Effector memory CD8-positive, alpha-beta T cell (primary cell): Measurements from ENCODE around the gene LIMS1.
"Not testable (repeated sequence)": the region's sequence is repeated elsewhere in the genome, so short reads cannot be mapped to it uniquely, and the experiment has no call there.

Source experiments
- ATAC-seq: fragments of 150-1000 bp; cut with Tn5 transposase; replicated peaks from 2 replicates; pipeline ENCODE4 v1.10.0; 2021; ENCODE audit warnings: mild to moderate bottlenecking, moderate library complexity
- DNase-seq, 3 experiments: peaks; one replicate each; pipeline ENCODE4 v3.0.0; 2021
- H3K27ac Mint-ChIP-seq, 2 donors: one replicate each; pipeline ENCODE4 v1.8.0; 2022; ENCODE audit warnings: mild to moderate bottlenecking in 2 of 2, mixed read lengths in 2 of 2, moderate library complexity in 2 of 2
- H3K27me3 Mint-ChIP-seq, 2 donors: one replicate each; pipeline ENCODE4 v1.8.0; 2022; ENCODE audit warnings: mixed read lengths in 2 of 2
- H3K36me3 Mint-ChIP-seq: one replicate; pipeline ENCODE4 v1.8.0; 2022; ENCODE audit warnings: mild to moderate bottlenecking, moderate library complexity, mixed read lengths; ENCODE audit not compliant: insufficient read depth
- H3K4me1 Mint-ChIP-seq, 2 donors: one replicate each; pipeline ENCODE4 v1.8.0; 2022; ENCODE audit warnings: low read depth in 2 of 2, mixed read lengths in 2 of 2
- H3K4me3 Mint-ChIP-seq, 2 donors: one replicate each; pipeline ENCODE4 v1.8.0; 2022; ENCODE audit warnings: mild to moderate bottlenecking in 2 of 2, mixed read lengths in 2 of 2, moderate library complexity in 2 of 2
- H3K9me3 Mint-ChIP-seq, 2 donors: one replicate each; pipeline ENCODE4 v1.8.0; 2022; ENCODE audit warnings: mixed read lengths in 2 of 2
- total RNA-seq, 9 experiments: gene quantifications; one replicate each; lab custom pipeline; 2026; lab: John Stamatoyannopoulos, UW

The LIMS1 gene
- 23.5 to 64.0 (median 41.7) reads per million in 9 experiments for total RNA-seq

DNA sequence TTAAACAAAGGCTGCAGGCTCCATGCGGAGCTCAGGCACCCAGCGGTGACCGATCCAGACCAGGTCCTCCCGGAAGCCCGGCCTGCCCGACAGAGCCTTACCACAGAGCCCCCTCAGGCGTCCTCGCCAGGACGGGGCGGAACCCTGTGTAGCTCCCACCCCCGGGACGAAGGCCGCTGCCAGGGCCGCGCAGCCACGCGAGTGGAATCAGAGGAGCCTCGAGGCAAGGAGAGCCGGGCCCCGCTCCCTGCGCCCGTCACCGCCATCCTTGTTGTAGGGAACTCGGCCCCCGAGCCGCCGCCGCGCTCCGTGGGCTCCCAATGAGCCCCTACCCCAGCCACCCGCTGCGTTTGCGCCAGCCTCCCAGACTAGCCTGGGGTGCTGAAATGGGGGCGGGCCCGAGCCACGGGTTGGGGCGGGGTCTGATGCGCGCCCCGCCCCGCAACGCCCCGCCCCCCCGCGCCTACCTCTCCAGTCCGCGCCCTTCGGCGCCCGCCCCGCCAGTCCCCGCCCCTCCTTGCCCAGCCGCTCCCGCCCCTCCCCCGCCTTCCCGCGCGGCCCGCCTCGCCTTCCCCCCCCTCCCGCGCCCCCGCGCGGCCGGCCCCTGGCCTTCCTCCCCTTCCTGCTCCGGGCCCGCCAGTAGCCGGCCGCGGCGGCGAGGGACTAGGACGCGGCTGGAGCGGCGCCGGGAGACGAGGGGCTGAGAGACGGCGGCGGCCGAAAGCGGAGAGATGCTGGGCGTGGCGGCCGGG, at the start of gene LIMS1:
Gene LIMS1, plus strand, starts transcription at position 639 of the 752 bp plus-strand sequence. Its CDS starts 93 bp downstream, at position 732.
- Mint-ChIP-seq H3K36me3 (peaks cover 4% of the 10 kb centered on the region), H3K9me3 (no peaks in the 10 kb centered on the region), H3K4me3 (peak within 1 kb of the TSS; percentile 86 to 88), H3K4me1 (peaks cover 21 to 35% of the 10 kb centered on the region in 2 donors), H3K27me3 (no peaks in the 10 kb centered on the region), H3K27ac (peak within 1 kb of the TSS; percentile 57 to 81)
- peak; percentile 69 to 77 (median 70) for DNase-seq
- ATAC-seq = peak; percentile 90

DNA sequence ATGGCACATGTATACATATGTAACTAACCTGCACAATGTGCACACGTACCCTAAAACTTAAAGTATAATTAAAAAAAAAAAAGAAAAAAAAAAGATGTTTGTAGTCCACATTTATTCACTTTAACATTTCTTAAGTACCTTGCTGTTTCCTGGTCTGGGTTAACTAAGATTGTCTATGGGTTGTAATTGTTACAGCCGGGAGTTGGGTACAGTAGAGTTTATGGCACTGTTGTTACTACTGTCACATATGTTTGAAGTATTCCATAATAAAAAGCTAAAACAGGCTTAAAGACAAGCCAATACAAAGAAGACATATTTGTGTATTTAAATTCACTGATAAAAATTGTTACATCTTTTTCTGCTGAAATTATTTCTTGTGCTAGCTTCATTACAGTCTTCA, 49.0 kb upstream of the LIMS1 start:
- DNase-seq = no peak
- no peak overlapping the region for H3K4me3 Mint-ChIP-seq
- peaks cover 0 to 6% of the 10 kb centered on the region in 2 donors for H3K4me1 Mint-ChIP-seq
- H3K27ac Mint-ChIP-seq = peak overlapping the region in 1 of 2 donors; percentile 35
- no peaks in the 10 kb centered on the region for H3K27me3 Mint-ChIP-seq
- no peak for ATAC-seq
- H3K9me3 Mint-ChIP-seq = no peaks in the 10 kb centered on the region
- H3K36me3 Mint-ChIP-seq = peaks cover 85% of the 10 kb centered on the region

DNA sequence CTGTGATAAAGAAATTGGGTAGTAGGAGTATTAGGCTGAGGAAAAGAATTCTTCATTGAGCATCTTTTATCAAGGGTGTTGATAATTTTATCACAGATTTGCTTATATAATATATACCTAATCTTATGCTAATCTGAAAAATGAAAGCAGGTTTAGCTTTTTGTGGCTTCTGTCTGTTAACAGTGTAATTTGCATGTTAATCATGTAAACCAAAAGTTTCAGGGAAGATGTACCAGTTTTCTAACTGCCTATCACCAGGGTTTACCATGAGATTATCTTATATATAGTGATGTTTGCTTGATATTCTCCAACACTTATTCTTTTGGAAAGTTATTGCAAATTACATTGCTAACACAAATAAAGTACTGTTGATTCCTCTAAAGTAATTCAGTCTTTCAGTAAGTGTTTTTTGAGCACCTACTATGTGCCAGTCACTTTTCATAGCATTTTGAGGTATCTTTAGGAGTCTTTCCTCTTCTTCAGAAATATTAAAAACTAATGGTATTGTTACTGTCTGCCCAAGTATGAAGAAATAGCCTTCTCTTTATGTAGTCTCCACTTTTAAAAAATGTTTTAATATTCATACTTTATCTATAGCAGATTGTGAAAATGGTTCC, 43.7 kb upstream of the LIMS1 start:
- Mint-ChIP-seq H3K27ac (no peak overlapping the region), H3K4me1 (peaks cover 0 to 3% of the 10 kb centered on the region in 2 donors), H3K4me3 (no peak overlapping the region), H3K36me3 (peaks cover 84% of the 10 kb centered on the region), H3K27me3 (no peaks in the 10 kb centered on the region), H3K9me3 (no peaks in the 10 kb centered on the region)
- no peak for DNase-seq
- no peak for ATAC-seq

- H3K4me1 Mint-ChIP-seq = peaks cover 0 to 3% of the 10 kb centered on the region in 2 donors
- H3K36me3 Mint-ChIP-seq = peaks cover 79% of the 10 kb centered on the region
- no peak overlapping the region for H3K27ac Mint-ChIP-seq
- H3K9me3 Mint-ChIP-seq = no peaks in the 10 kb centered on the region
- DNase-seq (no peak), ATAC-seq (no peak)
- no peaks in the 10 kb centered on the region for H3K27me3 Mint-ChIP-seq
- no peak overlapping the region for H3K4me3 Mint-ChIP-seq
These were observed 42.4 kb upstream of the LIMS1 start for GRCh38 chr2:108491848-108492247.

GRCh38 chr2:108492364-108492763, 41.9 kb upstream of the LIMS1 start:
- peaks cover 0 to 3% of the 10 kb centered on the region in 2 donors for H3K4me1 Mint-ChIP-seq
- no peaks in the 10 kb centered on the region for H3K9me3 Mint-ChIP-seq
- H3K36me3 Mint-ChIP-seq = peaks cover 79% of the 10 kb centered on the region
- ATAC-seq (no peak), DNase-seq (no peak)
- no peaks in the 10 kb centered on the region for H3K27me3 Mint-ChIP-seq
- no peak overlapping the region for H3K27ac Mint-ChIP-seq
- H3K4me3 Mint-ChIP-seq = no peak overlapping the region

- H3K9me3 Mint-ChIP-seq, H3K4me3 Mint-ChIP-seq, H3K27ac Mint-ChIP-seq, H3K27me3 Mint-ChIP-seq, DNase-seq, ATAC-seq, H3K4me1 Mint-ChIP-seq: not testable (repeated sequence)
- peaks cover 71% of the 10 kb centered on the region for H3K36me3 Mint-ChIP-seq
These were observed 38.1 kb upstream of the LIMS1 start for GRCh38 chr2:108496167-108496566.

- H3K27me3 Mint-ChIP-seq, H3K4me1 Mint-ChIP-seq, H3K27ac Mint-ChIP-seq, H3K9me3 Mint-ChIP-seq, H3K4me3 Mint-ChIP-seq, ATAC-seq, DNase-seq: not testable (repeated sequence)
- H3K36me3 Mint-ChIP-seq = peaks cover 44% of the 10 kb centered on the region
These were observed 26.6 kb upstream of the LIMS1 start for GRCh38 chr2:108507620-108508019.

DNA sequence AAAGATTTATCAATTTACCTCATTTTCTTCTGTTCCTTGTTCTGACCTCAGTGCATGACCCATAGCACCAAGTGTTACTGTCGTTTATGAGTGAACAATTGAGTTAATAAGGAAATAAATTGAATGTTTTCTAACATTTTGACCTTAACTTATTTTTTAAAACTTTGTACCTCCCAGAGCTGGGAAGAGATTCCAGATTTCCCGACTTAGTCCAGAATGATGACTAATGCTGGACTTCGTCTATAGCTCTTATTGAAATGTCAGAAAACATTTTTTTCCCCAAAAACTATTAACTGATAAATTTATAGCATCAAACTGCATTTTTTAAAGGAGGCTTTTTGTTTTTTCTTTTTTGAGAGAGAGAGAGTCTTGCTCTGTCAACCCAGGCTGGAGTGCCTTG, 21.8 kb upstream of the LIMS1 start:
- H3K27me3 Mint-ChIP-seq, H3K4me3 Mint-ChIP-seq, H3K9me3 Mint-ChIP-seq, H3K27ac Mint-ChIP-seq, ATAC-seq, DNase-seq, H3K4me1 Mint-ChIP-seq: not testable (repeated sequence)
- H3K36me3 Mint-ChIP-seq = peaks cover 17% of the 10 kb centered on the region

- not testable (repeated sequence) for H3K27ac Mint-ChIP-seq, H3K4me3 Mint-ChIP-seq, ATAC-seq, H3K4me1 Mint-ChIP-seq, DNase-seq, H3K36me3 Mint-ChIP-seq, H3K9me3 Mint-ChIP-seq, H3K27me3 Mint-ChIP-seq
These were observed 19.8 kb upstream of the LIMS1 start for GRCh38 chr2:108514478-108514877.

DNA sequence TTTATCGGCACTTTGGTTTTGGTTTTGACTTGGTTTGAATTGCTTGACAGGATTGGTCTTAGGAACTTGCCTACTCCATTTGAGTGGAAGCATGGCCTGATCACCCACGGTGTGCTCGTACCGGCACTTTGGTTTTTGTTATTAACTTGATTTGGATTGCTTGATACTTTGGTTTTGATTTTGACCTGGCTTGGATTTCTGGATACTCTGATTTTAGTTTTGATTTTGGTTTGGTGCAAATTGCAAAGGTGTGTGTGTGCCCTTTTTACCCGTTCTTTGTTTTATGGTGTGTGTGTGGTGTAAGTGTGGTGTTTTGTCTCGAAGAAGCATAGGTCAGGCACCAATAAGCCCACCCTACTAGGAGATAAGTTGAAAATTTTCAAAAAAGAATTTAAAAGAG, 9.6 kb upstream of the LIMS1 start:
- ATAC-seq, H3K27me3 Mint-ChIP-seq, H3K4me3 Mint-ChIP-seq, DNase-seq, H3K27ac Mint-ChIP-seq, H3K36me3 Mint-ChIP-seq, H3K9me3 Mint-ChIP-seq, H3K4me1 Mint-ChIP-seq: not testable (repeated sequence)

GRCh38 chr2:108525258-108525657, 9.0 kb upstream of the LIMS1 start:
- peak overlapping the region in 1 of 2 donors; percentile 5 for H3K27ac Mint-ChIP-seq
- H3K4me3 Mint-ChIP-seq, ATAC-seq, H3K4me1 Mint-ChIP-seq, DNase-seq, H3K36me3 Mint-ChIP-seq, H3K9me3 Mint-ChIP-seq, H3K27me3 Mint-ChIP-seq: not testable (repeated sequence)

- Mint-ChIP-seq H3K4me1 (peaks cover 21 to 31% of the 10 kb centered on the region in 2 donors), H3K9me3 (no peaks in the 10 kb centered on the region), H3K27me3 (no peaks in the 10 kb centered on the region), H3K27ac (peak overlapping the region in 1 of 2 donors; percentile 87), H3K36me3 (peaks cover 4% of the 10 kb centered on the region), H3K4me3 (peak overlapping the region in 1 of 2 donors; percentile 66)
- ATAC-seq (no peak), DNase-seq (no peak)
These were observed 2.6 kb upstream of the LIMS1 start for GRCh38 chr2:108531674-108532055.

DNA sequence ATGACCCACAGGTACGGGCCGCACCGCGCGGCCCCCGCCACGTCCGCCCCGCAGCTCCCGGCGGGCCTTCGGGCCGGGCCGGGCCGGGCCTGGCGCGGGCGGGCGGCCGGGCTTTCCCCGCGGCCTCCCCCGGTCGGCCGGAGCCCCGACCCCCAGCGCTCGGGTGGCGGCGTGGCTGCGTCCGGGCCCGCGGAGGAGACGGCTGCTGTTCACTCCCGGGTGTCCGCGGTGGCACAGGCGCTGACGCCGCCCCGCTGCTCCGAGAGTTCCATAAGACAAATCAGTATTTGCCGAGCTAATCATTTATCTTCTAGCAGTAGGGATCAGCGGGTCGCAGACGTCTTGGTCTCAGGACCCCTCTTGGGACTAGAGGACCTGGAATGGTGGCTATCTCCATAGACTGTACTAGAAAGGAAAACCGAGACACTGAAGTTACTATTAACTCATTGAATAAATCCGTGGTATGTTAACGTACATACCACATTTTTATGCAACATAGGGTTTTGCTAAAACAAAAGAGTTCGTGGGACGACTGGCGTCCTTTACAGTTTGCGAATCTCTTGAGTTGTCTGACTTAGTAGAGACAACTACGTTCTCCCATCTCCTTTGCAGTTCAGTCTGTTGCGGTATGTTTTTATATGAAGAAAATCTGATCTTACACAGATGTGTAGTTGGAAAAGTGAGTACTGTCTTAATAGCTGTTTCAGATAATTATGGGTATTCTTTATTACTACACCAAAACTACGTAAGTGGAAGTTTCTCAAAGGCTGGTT, 500 bp downstream of the LIMS1 start:
- DNase-seq (peak; percentile 23 to 39 (median 32)), ATAC-seq (peak; percentile 46)
- Mint-ChIP-seq H3K36me3 (peaks cover 4% of the 10 kb centered on the region), H3K4me3 (peak overlapping the region; percentile 86 to 88), H3K27me3 (no peaks in the 10 kb centered on the region), H3K27ac (peak overlapping the region; percentile 57 to 81), H3K4me1 (peaks cover 22 to 35% of the 10 kb centered on the region in 2 donors), H3K9me3 (no peaks in the 10 kb centered on the region)
